SK-N-SH treated with all-trans-retinoic acid at 6 μM for 48 hours (cell line): ENCODE data around the gene MPPED2.

ENCODE experiments used
- ATAC-seq: fragments of 200-7000 bp; cut with Tn5 transposase; 3 replicates; pipeline ENCODE4 v1.9.1; 2020; ENCODE audit warnings: mild to moderate bottlenecking, moderate library complexity
- ARNTL ChIP-seq: fragments of 450-650 bp; formaldehyde crosslinking; IDR thresholded peaks from 2 replicates; pipeline ENCODE4 v1.5.0; 2020; ENCODE audit warnings: low read depth, mild to moderate bottlenecking, moderate library complexity, borderline replicate concordance
- BACH2 ChIP-seq: fragments of 250-450 bp; sonication (Bioruptor Pico); IDR thresholded peaks from 2 replicates; pipeline ENCODE4 v1.9.0; 2021; ENCODE audit warnings: mild to moderate bottlenecking, borderline replicate concordance
- CREB5 ChIP-seq: fragments of 250-450 bp; sonication (Bioruptor Pico); IDR thresholded peaks from 2 replicates; pipeline ENCODE4 v1.5.1; 2020; ENCODE audit warnings: low read depth, mild to moderate bottlenecking, moderate library complexity
- CSDC2 ChIP-seq: fragments of 250-450 bp; sonication (Bioruptor Pico); IDR thresholded peaks from 2 replicates; pipeline ENCODE4 v1.5.0; 2020; ENCODE audit warnings: mild to moderate bottlenecking, moderate library complexity
- ESRRG ChIP-seq: fragments of 250-450 bp; sonication (Bioruptor Pico); IDR thresholded peaks from 2 replicates; pipeline ENCODE4 v1.6.1; 2021; ENCODE audit warnings: mild to moderate bottlenecking
- GLIS3 ChIP-seq: fragments of 250-450 bp; sonication (Bioruptor Pico); IDR thresholded peaks from 2 replicates; pipeline ENCODE4 v1.5.0; 2020; ENCODE audit warnings: mild to moderate bottlenecking, moderate library complexity
- ISL1 ChIP-seq: fragments of 250-450 bp; sonication (Bioruptor Pico); IDR thresholded peaks from 2 replicates; pipeline ENCODE4 v2.1.2; 2022; ENCODE audit warnings: mild to moderate bottlenecking, moderate library complexity
- OSR1 ChIP-seq: fragments of 250-450 bp; sonication (Bioruptor Pico); IDR thresholded peaks from 2 replicates; pipeline ENCODE4 v1.8.0; 2022; ENCODE audit warnings: moderate library complexity, mild to moderate bottlenecking, inconsistent platforms
- PPARA ChIP-seq: fragments of 250-450 bp; sonication (Bioruptor Pico); IDR thresholded peaks from 2 replicates; pipeline ENCODE4 v1.5.0; 2020; ENCODE audit warnings: mild to moderate bottlenecking, borderline replicate concordance
- RARB ChIP-seq: fragments of 250-450 bp; sonication (Bioruptor Pico); IDR thresholded peaks from 2 replicates; pipeline ENCODE4 v1.8.0; 2021; ENCODE audit warnings: mild to moderate bottlenecking, moderate library complexity
- SNAI2 ChIP-seq: fragments of 250-450 bp; sonication (Bioruptor Pico); IDR thresholded peaks from 2 replicates; pipeline ENCODE4 v1.5.0; 2020; ENCODE audit warnings: mild to moderate bottlenecking, moderate library complexity
- TCF4 ChIP-seq: fragments of 250-450 bp; sonication (Bioruptor Pico); IDR thresholded peaks from 2 replicates; pipeline ENCODE4 v1.8.0; 2021; ENCODE audit warnings: mild to moderate bottlenecking, moderate library complexity, borderline replicate concordance
- TOX ChIP-seq: fragments of 250-450 bp; sonication (Bioruptor Pico); IDR thresholded peaks from 2 replicates; pipeline ENCODE4 v1.8.0; 2021; ENCODE audit warnings: mild to moderate bottlenecking, moderate library complexity, borderline replicate concordance
- TSHZ2 ChIP-seq: fragments of 250-450 bp; sonication (Bioruptor Pico); IDR thresholded peaks from 2 replicates; pipeline ENCODE4 v1.5.0; 2020; ENCODE audit warnings: mild to moderate bottlenecking, moderate library complexity
- ZC3H10 ChIP-seq: fragments of 250-450 bp; sonication (Bioruptor Pico); IDR thresholded peaks from 2 replicates; pipeline ENCODE4 v1.5.1; 2021; ENCODE audit warnings: mild to moderate bottlenecking, moderate library complexity
- ZFP3 ChIP-seq: fragments of 250-450 bp; sonication (Bioruptor Pico); IDR thresholded peaks from 2 replicates; pipeline ENCODE4 v1.5.0; 2020; ENCODE audit warnings: mild to moderate bottlenecking, moderate library complexity
- ZFP30 ChIP-seq: fragments of 450-650 bp; formaldehyde crosslinking; IDR thresholded peaks from 2 replicates; pipeline ENCODE4 v1.5.0; 2022; ENCODE audit warnings: mild to moderate bottlenecking, moderate library complexity
- ZNF70 ChIP-seq: fragments of 450-650 bp; formaldehyde crosslinking; IDR thresholded peaks from 2 replicates; pipeline ENCODE4 v1.5.0; 2020; ENCODE audit warnings: mild to moderate bottlenecking, moderate library complexity
- ZNF8 ChIP-seq: fragments of 450-650 bp; formaldehyde crosslinking; IDR thresholded peaks from 2 replicates; pipeline ENCODE4 v1.5.0; 2020; ENCODE audit warnings: mild to moderate bottlenecking, moderate library complexity
- TF ChIP-seq, protein P1 (sequence below): fragments of 250-450 bp; sonication (Bioruptor Pico); IDR thresholded peaks from 2 replicates; pipeline ENCODE4 v1.8.0; 2021; ENCODE audit warnings: low read depth, mild to moderate bottlenecking, moderate library complexity, borderline replicate concordance
- TF ChIP-seq, protein P2 (sequence below): fragments of 250-450 bp; sonication (Bioruptor Pico); IDR thresholded peaks from 2 replicates; pipeline ENCODE4 v1.8.0; 2020; ENCODE audit warnings: mild to moderate bottlenecking, moderate library complexity, borderline replicate concordance

MPPED2 gene

GRCh38 chr11:30513087-30513486 is 73.1 kb downstream of the MPPED2 start:
- TF ChIP-seq BACH2 (CRISPR knock-in tag) (no peak), OSR1 (no peak), PPARA (CRISPR knock-in tag) (no peak), ESRRG (CRISPR knock-in tag) (no peak), ZNF8 (CRISPR knock-in tag) (no peak)
- no peak for ATAC-seq

DNA sequence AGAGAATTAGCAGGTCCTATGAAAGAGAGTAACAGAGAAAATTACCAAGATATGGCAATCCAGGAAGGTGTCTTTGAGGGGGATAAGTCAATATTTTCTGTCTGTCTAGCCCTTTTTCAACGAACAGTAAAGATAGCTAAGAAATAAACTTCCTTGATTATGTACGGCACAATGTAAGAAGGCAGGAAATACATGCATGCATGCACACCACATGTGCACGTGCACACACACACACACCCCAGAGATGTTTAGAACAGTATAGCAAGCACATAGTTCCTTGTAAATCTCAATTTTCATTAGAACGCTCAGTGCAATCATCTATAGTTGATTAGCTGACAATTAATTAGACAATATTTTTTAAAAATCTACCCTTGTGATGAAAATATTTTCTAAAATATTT is 74.7 kb downstream of the MPPED2 start:
- no peak for TF ChIP-seq TSHZ2 (CRISPR knock-in tag)
- TF ChIP-seq, all 23 proteins: peak for 0
- no peak for ATAC-seq

GRCh38 chr11:30510750-30511149 is 75.4 kb downstream of the MPPED2 start:
- ATAC-seq: no peak
- TF ChIP-seq ZC3H10 (CRISPR knock-in tag) (no peak), CSDC2 (no peak), CREB5 (CRISPR knock-in tag) (no peak), TCF4 (CRISPR knock-in tag) (no peak), RARB (CRISPR knock-in tag) (no peak), SNAI2 (no peak), ZFP30 (no peak), ARNTL (CRISPR knock-in tag) (no peak), ISL1 (CRISPR knock-in tag) (no peak), PPARA (CRISPR knock-in tag) (no peak)
- TF ChIP-seq, protein P1, sequence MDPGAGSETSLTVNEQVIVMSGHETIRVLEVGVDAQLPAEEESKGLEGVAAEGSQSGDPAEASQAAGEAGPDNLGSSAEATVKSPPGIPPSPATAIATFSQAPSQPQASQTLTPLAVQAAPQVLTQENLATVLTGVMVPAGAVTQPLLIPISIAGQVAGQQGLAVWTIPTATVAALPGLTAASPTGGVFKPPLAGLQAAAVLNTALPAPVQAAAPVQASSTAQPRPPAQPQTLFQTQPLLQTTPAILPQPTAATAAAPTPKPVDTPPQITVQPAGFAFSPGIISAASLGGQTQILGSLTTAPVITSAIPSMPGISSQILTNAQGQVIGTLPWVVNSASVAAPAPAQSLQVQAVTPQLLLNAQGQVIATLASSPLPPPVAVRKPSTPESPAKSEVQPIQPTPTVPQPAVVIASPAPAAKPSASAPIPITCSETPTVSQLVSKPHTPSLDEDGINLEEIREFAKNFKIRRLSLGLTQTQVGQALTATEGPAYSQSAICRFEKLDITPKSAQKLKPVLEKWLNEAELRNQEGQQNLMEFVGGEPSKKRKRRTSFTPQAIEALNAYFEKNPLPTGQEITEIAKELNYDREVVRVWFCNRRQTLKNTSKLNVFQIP: no peak
- TF ChIP-seq, protein P2, sequence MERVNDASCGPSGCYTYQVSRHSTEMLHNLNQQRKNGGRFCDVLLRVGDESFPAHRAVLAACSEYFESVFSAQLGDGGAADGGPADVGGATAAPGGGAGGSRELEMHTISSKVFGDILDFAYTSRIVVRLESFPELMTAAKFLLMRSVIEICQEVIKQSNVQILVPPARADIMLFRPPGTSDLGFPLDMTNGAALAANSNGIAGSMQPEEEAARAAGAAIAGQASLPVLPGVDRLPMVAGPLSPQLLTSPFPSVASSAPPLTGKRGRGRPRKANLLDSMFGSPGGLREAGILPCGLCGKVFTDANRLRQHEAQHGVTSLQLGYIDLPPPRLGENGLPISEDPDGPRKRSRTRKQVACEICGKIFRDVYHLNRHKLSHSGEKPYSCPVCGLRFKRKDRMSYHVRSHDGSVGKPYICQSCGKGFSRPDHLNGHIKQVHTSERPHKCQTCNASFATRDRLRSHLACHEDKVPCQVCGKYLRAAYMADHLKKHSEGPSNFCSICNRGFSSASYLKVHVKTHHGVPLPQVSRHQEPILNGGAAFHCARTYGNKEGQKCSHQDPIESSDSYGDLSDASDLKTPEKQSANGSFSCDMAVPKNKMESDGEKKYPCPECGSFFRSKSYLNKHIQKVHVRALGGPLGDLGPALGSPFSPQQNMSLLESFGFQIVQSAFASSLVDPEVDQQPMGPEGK (CRISPR knock-in tag): no peak

GRCh38 chr11:30509364-30509763 is 76.8 kb downstream of the MPPED2 start:
- no peak for TF ChIP-seq SNAI2
- no peak for TF ChIP-seq RARB (CRISPR knock-in tag)
- TF ChIP-seq ZNF70 (CRISPR knock-in tag): no peak
- TF ChIP-seq TSHZ2 (CRISPR knock-in tag): no peak
- no peak for TF ChIP-seq ZNF8 (CRISPR knock-in tag)
- TF ChIP-seq, protein P1: no peak
- TF ChIP-seq OSR1: no peak
- TF ChIP-seq PPARA (CRISPR knock-in tag): no peak
- no peak for TF ChIP-seq BACH2 (CRISPR knock-in tag)
- TF ChIP-seq ESRRG (CRISPR knock-in tag): no peak
- TF ChIP-seq TCF4 (CRISPR knock-in tag): no peak
- TF ChIP-seq TOX (CRISPR knock-in tag): no peak
- no peak for TF ChIP-seq ARNTL (CRISPR knock-in tag)
- no peak for TF ChIP-seq CREB5 (CRISPR knock-in tag)
- TF ChIP-seq GLIS3 (CRISPR knock-in tag): no peak
- TF ChIP-seq ZC3H10 (CRISPR knock-in tag): no peak
- TF ChIP-seq ZFP3 (CRISPR knock-in tag): no peak
- no peak for ATAC-seq
